HuH-7.5 (cell line): ENCODE measurements around the gene ECI1.
"Not testable (repeated sequence)": the region's sequence is repeated elsewhere in the genome, so short reads cannot be mapped to it uniquely, and the experiment has no call there.

Experiments
- DNase-seq: peaks from one replicate; pipeline ENCODE4 v3.0.0; 2011; ENCODE audit warnings: low spot score

Gene ECI1

GRCh38 chr16:2280461-2280860 is 29.1 kb upstream of the ECI1 start:
- no peak for DNase-seq

DNA sequence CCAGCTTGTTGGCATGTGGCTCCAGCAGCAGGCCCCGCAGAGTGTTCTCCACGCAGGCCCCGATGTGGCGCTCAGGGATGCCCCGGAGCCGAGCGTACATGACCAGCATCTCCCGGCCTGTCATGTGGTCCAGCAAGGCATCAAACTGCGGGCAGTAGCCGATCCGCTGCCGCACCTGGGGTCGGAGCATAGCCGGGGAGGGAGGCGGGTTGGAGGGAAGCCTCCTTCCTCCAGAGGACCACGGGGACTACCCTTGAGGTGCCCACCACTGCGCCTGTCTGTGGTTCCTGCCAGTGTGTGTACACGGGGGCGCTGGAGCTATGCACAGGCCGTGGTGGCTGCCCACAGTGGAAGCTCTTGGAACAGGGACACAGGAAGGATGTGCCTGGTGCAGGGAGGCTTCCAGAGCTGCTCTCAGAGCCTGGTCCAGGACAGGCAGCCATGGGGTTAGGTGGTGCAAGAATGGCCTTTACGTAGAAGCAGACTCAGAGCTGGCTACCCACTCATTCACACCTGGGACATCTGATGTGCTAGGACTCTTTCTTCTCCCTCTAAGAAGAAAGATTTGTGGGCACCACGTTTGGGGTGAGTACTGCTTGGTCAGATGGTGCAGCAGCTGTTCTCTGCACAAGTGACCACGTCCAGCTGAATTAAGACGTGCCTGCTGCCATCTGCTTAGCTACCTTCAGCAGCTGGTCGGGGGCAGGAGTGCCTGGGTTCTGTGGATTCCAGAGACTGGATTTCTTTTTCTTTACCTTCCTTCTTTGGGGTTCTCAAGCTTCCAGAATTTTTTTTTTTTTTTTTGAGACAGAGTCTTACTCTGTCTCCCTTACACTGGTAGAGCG is 27.8 kb upstream of the ECI1 start:
- no peak for DNase-seq

- peak; percentile 67 for DNase-seq
Observed at GRCh38 chr16:2278272-2278608, 26.9 kb upstream of the ECI1 start.

- no peak for DNase-seq
Observed at GRCh38 chr16:2277466-2278271, 26.3 kb upstream of the ECI1 start.

GRCh38 chr16:2276368-2277195 is 25.2 kb upstream of the ECI1 start:
- DNase-seq = no peak

DNA sequence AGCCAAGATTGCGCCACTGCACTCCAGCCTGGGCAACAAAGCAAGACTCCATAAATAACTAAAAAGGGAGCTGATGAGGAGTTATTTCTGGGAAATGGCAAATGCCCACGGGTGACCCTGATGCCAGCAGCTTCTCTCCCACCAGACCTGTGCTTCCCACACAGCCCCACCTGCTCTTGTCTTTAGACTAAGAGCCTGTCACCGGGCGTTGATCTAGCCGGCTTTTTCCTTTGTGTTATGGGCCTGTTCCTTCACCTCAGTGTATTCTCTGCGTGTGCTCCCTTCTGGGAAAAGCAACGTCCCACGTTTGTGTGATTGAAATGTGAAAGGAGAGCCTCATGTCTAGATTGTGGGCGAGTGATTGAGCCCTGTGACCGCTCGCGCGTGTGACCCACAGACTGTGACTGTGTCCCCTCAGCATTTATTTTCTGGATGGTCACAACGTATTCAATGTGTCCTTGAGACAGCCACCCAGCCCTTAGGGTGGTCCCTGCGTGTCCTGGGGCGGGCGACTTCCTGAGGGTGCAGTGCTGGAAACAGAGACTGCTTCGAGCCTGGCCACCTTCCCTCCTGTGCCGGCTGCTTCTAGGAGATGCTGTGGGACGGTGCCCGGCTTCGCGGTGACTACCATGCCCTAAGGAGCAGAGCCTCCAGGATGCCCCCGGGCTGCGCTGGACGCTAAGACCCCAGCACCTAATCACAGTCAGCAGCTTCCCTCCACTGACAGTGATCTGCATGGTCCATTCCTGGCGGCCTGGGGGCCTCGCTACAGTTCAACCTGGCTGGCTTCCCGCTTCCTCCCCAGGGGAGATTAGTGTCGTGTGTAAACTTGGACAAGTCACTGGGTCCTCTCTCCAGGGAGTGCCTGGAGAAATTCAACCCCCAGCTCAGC is 24.3 kb upstream of the ECI1 start:
- DNase-seq = no peak

DNA sequence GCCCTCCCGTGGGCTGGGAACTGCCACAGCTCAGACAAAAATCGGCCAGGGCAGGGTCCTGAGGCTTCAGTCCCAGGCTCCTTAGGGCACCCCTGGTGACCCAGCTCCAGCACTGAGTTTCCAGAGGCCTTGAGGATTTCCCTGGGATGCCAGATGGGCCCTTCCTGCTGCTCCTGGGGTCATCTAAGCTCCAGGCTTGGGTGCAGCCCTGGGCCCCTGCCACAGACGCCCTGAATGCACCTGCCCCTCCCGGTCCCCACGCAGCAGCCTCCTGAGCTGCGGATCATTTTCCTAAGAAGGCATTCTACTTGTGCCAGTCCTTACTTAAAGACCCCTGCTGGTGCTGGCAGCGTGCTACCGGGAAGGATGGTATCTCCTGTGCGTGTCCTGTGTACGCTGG is 22.5 kb upstream of the ECI1 start:
- no peak for DNase-seq

DNA sequence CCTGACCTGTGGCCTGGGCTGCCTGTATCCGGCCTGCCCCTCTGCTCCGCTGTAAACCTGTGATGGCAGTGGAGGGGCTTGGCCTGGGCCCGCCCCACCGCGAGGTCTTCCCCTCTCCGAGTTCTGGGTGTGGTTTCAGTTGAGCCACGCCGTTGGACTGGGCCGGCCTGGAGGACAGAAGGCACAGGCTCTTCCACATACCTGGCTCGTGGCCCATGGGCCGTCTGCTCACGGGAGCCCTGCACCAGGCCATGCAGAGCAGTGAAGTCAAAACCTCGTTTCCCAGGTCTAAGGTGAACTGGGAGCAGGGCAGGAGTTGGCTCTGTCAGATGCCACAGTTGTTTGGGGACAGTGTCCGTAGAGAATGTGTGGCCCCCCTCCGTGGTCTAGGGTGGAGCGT is 22.1 kb upstream of the ECI1 start:
- DNase-seq = no peak

- no peak for DNase-seq
Observed at GRCh38 chr16:2271848-2272461, 20.6 kb upstream of the ECI1 start.

DNA sequence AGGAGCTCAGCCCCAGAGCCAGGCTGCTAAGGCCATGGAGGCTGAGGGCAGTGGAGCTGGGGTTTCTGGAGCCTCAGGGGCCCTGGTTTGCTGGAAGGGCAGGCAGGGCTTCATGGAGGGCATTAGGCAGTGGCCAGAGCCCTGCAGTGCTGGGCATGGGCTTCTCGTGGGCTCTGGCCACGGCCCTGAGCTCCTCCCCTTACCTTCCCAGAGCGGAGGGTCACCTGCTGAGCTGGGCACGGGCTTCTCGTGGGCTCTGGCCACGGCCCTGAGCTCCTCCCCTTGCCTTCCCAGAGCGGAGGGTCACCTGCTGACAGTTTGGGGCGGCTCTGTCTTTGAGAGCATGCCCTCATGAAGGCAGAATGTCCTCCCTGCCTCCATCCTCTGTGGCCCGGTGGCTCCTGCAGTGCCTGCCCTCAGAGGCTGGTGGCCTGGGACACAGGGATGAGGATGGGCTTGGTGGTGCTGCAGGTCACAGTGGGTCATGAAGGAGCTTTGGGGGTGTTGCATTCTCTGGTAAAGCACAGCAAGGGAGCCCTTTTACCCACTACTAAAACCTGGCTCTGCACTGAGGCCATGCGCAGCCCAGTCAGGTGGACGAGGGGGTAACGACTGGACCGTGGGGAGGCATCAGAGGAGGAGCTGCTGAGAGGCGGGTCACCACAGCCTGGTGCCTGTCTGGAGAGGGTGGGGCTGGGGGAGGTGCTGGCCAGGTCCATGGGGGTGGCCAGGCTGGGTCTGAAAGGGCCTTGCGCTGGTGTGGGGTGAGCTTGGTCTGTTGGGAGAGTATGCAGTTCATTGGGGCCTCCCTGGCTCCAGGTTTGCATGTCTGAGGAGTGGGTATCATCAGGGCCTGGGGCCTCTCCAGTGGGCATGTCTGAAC is 19.4 kb upstream of the ECI1 start:
- no peak for DNase-seq

DNA sequence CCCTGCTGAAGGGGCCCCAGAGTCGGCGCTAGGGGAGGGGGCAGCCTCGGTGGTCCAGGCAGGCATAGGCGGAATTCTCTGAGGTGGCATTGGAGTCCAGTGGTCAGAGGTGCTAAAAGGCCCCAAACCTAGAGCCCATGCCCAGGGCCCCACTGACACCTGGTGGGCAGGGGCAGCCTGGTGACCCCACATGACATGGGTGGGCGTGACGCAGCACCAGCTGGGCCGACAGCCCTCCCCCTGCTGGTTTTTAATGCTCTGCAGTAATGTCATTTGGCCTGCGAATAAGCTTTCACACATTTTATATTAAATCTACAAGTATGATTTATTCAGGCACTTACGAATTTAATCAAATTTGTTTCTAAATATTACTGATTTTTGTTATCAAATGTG is 18.7 kb upstream of the ECI1 start:
- DNase-seq = no peak

DNA sequence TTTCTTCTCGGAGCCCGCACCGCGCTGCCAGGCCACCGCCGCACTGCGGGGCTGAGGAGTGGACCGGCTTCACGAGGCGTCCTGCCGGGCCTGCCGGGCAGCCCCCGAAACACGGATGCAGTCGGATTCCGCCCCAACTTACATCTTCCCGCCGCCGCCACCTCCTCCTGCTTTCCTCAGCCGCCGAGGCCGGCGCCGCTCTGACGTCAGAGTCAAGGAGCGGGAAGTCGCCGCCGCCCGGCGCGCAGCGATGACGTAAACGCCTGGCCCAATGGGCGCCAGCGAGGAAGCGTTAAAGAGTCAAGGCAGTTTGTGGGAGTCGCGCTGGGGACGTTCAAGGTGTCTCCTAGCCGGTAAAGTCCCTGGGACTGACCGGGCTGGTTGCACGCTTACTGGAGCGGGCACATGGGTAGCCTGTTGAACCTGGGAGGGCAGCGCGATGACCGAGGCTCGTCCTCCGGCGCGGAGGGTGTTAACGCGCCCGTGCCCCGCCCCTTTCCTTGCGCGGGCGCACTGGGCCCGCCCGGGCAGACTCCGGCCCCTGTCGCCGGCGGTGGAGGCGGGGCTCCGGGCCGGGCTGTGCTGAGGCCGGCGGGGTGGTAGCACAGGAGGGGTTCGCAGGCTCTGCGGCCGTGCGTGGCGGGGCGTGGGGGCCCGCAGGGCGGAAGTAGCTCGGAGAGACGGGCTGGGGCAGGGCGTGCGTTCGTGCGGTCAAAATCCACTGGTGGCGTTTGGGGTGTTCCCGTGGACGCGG is 16.7 kb upstream of the ECI1 start, which contains the start of gene RNPS1:
Gene RNPS1 (minus strand): TSS at position 214 of the 754 bp plus-strand sequence. CDS start 3,483 bp downstream, outside the sequence.
- peak; percentile 97 for DNase-seq

- DNase-seq = not testable (repeated sequence)
Observed at GRCh38 chr16:2267505-2267912, 16.1 kb upstream of the ECI1 start.

DNA sequence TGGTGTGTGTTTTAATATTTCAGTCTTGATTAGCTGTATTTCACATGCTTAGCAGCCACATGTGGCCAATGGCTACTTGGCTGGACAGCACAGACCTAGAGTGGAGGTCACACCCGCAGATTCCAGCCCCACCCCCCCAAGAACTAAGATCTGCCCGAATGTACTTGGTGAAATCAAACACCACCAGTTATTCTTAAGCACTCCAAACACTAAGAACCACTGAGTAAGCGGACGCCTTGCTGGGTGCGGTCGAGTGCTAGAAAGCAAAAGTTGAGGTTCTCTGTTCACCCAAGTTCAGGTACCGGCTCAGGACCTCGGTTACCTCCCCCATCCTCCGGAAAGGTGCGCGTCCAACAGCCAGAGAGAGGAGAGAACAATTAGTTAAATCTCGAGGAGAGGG is 15.5 kb upstream of the ECI1 start:
- not testable (repeated sequence) for DNase-seq

GRCh38 chr16:2263026-2263425 is 11.6 kb upstream of the ECI1 start:
- DNase-seq = not testable (repeated sequence)

- DNase-seq = no peak
Observed at GRCh38 chr16:2260250-2260649, 8.9 kb upstream of the ECI1 start.

DNA sequence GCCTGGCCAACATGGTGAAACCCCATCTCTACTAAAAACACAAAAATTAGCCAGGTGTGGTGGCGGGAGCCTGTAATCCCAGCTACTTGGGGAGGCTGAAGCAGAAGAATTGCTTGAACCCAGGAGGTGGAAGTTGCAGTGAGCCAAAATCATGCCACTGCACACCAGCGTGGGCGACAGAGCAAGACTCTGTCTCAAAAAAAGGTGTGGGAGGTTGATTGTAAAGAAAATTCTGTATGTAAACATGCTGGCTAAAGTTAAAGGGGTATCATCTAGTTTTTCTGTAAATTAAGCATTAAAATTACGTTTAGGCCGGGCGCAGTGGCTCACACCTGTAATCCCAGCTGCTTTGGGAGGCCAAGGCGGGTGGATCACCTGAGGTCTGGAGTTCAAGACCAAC is 7.1 kb upstream of the ECI1 start:
- DNase-seq = not testable (repeated sequence)

- DNase-seq = no peak
Observed at GRCh38 chr16:2257726-2258125, 6.3 kb upstream of the ECI1 start.

GRCh38 chr16:2256531-2257140 is 5.2 kb upstream of the ECI1 start:
- DNase-seq = no peak
